ENCODE measurements around the gene ATXN1.

The ATXN1 gene

DNA sequence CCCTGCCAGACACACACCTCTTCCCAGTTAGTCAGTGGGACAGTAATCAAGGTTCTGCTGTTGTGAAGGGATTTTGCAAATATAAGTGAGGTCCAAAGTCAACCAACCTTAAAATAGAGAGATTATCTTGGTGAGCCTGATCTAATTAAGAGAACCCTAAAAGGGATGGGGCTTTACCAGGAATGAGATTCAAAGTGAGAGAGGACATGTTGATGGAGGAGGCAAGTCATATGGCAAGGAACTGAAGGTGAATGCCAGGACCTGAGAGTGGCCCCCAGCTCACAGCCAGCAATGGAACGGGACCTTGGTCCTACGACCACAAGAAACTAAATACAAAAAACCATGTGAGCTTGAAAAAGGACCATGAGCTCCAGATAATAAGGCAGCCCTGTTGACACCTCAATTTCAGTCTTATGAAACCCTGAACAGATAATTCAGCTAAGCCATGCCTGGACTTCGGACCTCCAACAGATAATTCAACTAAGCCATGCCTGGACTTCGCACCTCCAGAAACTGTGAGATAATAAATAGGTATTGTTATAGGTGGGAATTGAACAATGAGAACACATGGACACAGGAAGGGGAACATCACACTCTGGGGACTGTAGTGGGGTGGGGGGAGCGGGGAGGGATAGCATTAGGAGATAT lies 269.5 kb downstream of the ATXN1 start:
- DNase-seq, result no peak

DNA sequence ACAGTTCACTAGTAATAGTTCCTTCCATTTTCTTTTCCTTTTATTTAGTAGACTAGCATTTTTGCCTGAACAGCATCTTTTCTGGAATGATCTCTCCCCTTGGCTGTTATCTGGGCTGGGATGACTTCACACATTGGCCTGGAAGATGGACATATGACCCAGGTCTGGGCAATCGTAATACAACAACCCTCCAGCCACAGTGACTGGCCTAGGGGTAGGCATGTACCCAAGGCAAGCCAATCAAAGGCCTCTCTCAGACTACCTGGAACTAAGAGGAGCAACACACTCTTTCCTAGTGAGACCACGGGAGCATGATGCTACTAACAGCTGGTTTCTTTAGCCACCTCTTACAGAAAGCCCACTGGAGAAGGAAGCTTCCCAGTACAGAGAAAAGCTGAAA lies 270.6 kb downstream of the ATXN1 start:
- no peak for DNase-seq

GRCh38 chr6:16488813-16489212 lies 272.4 kb downstream of the ATXN1 start:
- DNase-seq, result peak in 1 of 2 donors; percentile 22

GRCh38 chr6:16487996-16488674 lies 273.1 kb downstream of the ATXN1 start:
- DNase-seq, result no peak

GRCh38 chr6:16486661-16487060 lies 274.6 kb downstream of the ATXN1 start:
- DNase-seq, result peak in 1 of 2 donors; percentile 47

GRCh38 chr6:16483315-16483875 lies 277.9 kb downstream of the ATXN1 start:
- no peak for DNase-seq

GRCh38 chr6:16482702-16483314 lies 278.5 kb downstream of the ATXN1 start:
- no peak for DNase-seq

GRCh38 chr6:16481697-16482399 lies 279.4 kb downstream of the ATXN1 start:
- DNase-seq, result no peak

DNA sequence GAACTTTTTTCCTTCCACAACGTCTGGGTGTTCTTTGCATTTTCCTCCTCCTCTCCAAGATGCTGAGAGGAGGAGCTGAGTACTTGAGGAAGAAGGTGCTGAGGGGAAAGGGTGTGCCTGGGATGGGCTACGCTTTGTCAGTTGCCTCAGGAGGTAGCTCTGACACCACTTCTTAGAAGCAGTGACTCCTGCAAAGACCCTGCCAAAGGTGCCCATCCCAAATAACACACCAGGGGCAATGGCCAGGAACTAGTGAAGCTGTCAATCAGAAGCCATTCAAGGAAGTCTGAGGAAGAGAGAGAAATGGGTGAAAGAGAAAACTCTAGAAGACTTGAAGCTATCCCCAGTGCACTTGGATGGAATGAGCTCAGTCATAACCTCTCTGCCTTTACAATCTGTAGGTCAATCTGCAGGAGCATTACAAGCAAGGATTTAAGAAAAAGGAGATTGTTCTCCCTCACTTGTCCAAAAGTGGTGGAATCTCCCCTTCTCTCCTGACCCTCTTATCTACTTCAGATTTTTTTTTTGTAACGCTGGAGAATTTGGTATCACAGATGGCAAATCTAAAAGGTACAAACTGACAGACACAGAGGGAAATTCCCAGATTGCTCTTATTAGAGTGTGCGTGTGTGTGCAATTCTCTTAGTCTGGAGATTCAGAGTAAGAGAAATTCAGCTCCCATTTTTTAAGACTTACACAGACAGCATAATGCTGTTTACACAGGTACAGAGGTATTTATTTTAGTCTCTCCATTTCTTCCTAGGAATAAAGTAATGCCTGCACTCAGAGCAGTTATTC lies 280.3 kb downstream of the ATXN1 start:
- no peak for DNase-seq

DNA sequence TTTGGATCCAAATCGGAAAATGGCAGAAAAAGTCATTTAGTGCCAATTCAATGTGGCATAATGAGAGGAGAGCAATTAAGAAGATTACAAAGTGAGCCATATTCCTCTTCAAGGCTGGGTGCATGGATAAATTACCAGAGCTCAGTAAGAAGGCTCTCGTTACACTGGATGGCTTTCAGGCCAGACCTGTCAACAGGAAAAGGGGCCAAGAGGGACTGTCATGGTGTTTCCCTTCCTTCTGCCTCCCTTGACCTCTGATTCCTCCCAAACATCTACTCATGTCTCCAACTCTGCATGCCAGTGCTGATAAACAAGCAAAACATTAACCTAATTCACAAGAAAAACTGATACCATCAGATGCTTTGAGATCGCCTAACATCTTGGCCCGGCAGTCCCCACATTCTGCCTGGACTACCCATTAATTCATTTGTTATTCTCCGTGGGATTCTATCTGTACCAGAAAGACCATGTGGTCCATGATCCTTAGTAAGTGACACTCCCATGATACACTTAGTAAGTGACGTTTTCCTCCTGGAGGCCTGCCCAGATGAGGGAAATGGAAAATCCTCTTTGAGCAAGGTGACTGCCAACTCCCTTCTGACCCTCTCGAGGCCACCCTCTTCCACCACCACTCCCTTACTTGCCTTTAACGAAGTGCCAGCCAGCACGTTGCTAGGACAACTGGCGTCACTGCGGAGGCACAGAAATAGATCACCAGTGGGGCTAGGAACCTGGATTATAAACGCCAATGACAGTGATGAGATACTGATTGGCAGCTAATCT lies 283.7 kb downstream of the ATXN1 start:
- DNase-seq, result no peak

DNA sequence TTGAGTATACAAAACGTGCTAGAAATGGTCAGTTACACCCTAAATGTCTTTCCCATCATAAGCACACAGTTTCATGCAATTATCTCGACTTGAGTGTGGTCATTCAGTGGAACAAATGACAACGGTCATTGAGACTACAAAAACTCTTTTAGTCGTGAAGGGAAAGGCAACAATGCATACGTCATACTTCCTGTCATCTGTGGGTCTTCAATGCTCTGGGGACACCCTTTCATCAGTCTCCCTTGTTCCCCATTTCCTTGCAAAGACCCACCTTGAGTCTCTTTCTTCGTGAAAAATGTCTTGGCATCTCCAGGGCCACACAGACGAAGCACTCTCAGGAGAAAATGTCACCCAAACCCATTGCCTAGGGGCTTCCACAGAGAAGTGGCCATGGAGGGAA lies 284.4 kb downstream of the ATXN1 start:
- no peak for DNase-seq

GRCh38 chr6:16475494-16475781 lies 285.8 kb downstream of the ATXN1 start:
- DNase-seq, result no peak

DNA sequence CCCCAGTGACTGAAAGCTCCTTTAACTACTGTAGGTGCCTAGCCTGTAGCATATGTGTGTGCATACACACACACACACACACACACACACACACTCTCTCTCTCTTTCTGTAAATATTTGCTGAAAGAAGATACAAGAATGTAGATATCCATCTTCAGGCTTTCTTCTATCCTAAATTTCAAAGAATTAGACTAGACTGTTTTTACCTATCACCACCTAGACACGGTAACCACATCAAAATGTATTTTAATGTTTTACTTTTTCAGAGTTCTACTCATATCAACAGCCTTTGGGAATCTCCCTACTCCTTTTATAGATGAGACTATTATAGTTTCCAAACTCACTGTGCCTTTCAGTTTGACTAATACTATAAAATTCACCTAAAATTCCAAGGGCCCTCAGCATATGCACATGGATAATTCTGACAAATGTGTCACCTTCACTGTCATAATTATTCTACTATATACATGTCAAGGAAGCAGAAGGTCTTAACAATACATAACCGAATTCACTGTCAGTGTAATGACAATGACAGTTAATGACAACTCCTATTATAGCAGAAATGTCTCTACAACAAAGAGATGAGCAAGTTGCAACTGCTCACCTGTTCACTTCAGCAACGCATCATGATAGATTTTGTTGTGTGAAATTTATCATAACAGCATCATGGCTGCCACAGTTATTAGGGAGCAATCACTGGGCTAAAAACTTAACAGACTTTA lies 286.3 kb downstream of the ATXN1 start:
- DNase-seq, result peak in 1 of 2 donors; percentile 6

DNA sequence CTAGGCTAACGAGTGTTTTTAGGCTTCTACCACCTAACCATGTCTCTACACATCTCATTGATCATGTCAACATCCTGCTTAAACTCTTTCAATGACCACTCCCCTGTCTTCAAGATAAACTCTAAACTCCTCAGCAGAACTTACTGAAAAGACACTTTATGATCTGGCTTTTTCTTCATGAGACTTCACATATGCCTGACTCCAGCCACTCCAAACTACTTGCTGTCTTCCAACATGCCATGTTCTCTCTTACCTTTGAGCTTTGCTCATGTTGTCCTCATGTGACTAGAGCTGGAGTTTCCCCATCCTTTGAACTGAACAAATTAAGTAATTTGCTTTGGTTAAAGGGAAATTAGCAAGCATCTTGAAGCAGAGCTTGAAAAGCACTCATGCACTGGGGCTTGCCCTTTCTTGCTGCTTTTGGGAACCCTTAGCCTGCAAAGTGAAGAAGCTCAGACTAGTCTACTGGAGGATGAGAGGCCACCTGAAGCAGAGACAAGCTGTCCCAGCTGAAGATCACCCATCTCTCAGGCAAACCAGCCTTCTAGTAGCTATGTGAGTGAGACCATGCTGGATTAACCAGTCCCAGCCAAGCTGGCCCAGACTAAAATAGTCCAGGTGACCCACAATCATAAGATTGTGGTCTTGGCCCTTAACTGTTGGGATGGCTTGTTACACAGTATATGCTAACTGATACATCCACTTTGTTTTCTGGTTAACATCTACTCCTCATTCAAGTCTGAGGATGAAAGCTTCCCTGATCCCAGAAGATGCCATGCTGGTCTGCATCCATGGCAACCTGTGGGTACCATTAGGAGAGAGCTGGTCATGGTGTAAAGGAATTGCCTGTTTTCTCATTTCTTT lies 287.1 kb downstream of the ATXN1 start:
- DNase-seq, result peak in 1 of 2 donors; percentile 30

- DNase-seq, result no peak
Measured at GRCh38 chr6:16473184-16473907, 287.9 kb downstream of the ATXN1 start.

- DNase-seq, result no peak
Measured at GRCh38 chr6:16472349-16473069, 288.8 kb downstream of the ATXN1 start.

DNA sequence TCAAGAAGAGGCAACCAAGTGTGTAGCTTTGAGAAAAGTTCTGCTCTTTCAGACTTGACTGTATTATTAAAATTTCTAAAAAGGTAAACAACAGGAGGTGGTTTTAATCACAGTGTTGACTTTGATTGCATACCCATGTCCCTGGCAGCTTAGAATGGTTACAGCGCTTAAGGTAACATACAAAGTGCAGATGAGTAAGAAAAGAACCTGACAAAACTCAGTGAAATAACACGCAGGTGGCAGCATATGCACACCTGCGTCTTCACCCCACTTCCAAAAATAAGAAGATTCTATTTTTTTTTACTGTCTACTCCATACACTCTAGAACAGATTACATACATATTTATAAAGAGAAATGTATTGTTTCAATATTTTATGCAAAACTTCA lies 289.4 kb downstream of the ATXN1 start:
- DNase-seq, result no peak

DNA sequence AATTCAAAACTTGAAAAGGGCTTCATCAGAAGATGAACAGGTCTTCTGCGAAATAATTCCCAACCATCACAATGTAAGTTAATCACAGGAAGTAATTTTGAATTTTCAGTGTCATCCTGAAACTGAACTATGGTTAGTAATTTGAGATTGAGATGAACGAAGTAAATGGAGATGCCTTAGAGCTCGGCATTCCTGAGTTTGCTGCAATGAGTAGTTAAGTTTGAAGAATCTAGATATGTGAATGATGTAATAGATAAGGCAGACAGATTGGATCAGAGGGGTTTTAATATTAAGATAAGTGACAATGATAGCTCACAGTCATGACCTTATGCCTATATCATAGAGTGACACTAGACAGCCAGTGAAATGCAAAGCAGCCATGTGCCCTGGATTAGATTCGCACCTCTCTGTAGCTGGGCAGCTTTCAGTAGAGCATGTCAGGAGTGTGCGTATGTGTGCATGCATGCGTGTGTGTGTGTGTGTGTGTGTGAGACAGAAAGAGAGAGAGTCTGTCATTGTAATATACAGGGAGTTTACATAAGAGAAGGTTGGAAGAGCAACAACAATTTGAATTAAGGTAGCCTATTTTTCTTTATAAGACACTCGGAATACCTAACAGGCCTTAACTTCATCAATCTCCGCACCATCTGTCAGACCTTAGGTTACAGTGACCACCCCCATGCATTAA lies 289.9 kb downstream of the ATXN1 start:
- DNase-seq, result no peak
